GM23338 (cell line): ENCODE results near the gene GLI1.

Experiments
- CREB1 ChIP-seq: fragments of 250-450 bp; sonication (Bioruptor Pico); IDR thresholded peaks from 2 replicates; pipeline ENCODE4 v1.5.0; 2020; ENCODE audit warnings: low read depth, mild to moderate bottlenecking, moderate library complexity
- CTCF ChIP-seq, 2 experiments: fragments of 200-600 bp in 1 of 2; sonication (generic) in 1 of 2; conservative IDR thresholded peaks; 2 replicates each; pipeline versions ENCODE4 v1.5.1 to v1.6.1; 2016 to 2017; ENCODE audit warnings: antibody characterized with exemption in 2 of 2, low read depth in 2 of 2, mild to moderate bottlenecking in 2 of 2, moderate library complexity in 1 of 2
- EZH2 ChIP-seq: fragments of 200-600 bp; sonication (generic); IDR thresholded peaks from one replicate; pipeline ENCODE4 v1.8.0; 2017; ENCODE audit warnings: antibody characterized with exemption, mild to moderate bottlenecking, low read depth; ENCODE audit not compliant: unreplicated experiment
- EZH2phosphoT487 ChIP-seq: fragments of 200-600 bp; sonication (generic); IDR thresholded peaks from one replicate; pipeline ENCODE4 v1.8.1; 2018; ENCODE audit warnings: antibody characterized with exemption; ENCODE audit not compliant: unreplicated experiment
- JUNB ChIP-seq: IDR thresholded peaks from one replicate; pipeline ENCODE4 v1.6.1; 2016; ENCODE audit warnings: antibody characterized with exemption; ENCODE audit not compliant: unreplicated experiment
- NANOG ChIP-seq: IDR thresholded peaks from 2 replicates; pipeline ENCODE4 v1.6.1; 2016; ENCODE audit warnings: antibody characterized with exemption, borderline replicate concordance
- POLR2AphosphoS5 ChIP-seq: IDR thresholded peaks from 2 replicates; pipeline ENCODE4 v1.6.1; 2016; ENCODE audit warnings: antibody characterized with exemption, low read depth
- ZNF114 ChIP-seq: fragments of 250-450 bp; sonication (Bioruptor Pico); IDR thresholded peaks from 2 replicates; pipeline ENCODE4 v1.5.0; 2020; ENCODE audit warnings: mild to moderate bottlenecking, moderate library complexity
- TF ChIP-seq, protein P1 (sequence below): IDR thresholded peaks from one replicate; pipeline ENCODE4 v1.6.1; 2018; ENCODE audit warnings: antibody characterized with exemption; ENCODE audit not compliant: unreplicated experiment
- TF ChIP-seq, protein P2 (sequence below): IDR thresholded peaks from 2 replicates; pipeline ENCODE4 v1.6.1; 2016; ENCODE audit warnings: antibody characterized with exemption

DNA sequence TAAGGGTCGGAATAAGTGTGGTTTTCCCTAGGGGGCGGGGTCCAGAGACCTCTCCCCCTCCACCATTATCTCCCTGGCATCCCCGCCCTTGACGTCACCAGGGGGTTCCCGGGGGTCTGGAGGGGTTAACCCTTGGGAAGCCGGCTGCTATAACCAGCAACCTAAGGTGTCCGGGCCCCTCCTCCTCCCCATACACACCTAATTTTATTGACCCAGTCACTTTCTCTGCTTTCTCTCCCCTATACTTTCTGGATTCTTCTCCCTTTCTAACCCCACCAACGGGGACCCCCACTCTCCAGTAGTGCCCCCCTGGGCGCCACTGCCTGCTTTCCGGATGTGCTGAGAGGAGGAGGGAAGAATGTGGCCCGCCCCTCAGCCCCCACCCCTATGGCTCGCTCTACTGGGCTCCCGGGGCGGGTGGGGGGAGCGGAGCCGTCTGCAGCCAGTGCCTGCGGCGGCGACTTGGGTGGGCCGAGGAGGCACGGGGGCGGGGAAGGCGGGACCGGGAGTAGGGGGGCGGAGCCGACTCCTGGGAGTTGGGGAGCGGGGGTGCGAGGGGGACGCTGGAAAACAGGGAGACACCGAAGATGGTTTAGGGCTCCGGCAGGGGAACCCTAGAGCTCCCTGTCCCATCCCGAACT, 1.8 kb downstream of the GLI1 start:
- no peak for TF ChIP-seq CTCF (conservative IDR thresholded peaks at IDR 0.05; ENCODE audit: low read depth in 2 of 2)
- TF ChIP-seq, protein P1, sequence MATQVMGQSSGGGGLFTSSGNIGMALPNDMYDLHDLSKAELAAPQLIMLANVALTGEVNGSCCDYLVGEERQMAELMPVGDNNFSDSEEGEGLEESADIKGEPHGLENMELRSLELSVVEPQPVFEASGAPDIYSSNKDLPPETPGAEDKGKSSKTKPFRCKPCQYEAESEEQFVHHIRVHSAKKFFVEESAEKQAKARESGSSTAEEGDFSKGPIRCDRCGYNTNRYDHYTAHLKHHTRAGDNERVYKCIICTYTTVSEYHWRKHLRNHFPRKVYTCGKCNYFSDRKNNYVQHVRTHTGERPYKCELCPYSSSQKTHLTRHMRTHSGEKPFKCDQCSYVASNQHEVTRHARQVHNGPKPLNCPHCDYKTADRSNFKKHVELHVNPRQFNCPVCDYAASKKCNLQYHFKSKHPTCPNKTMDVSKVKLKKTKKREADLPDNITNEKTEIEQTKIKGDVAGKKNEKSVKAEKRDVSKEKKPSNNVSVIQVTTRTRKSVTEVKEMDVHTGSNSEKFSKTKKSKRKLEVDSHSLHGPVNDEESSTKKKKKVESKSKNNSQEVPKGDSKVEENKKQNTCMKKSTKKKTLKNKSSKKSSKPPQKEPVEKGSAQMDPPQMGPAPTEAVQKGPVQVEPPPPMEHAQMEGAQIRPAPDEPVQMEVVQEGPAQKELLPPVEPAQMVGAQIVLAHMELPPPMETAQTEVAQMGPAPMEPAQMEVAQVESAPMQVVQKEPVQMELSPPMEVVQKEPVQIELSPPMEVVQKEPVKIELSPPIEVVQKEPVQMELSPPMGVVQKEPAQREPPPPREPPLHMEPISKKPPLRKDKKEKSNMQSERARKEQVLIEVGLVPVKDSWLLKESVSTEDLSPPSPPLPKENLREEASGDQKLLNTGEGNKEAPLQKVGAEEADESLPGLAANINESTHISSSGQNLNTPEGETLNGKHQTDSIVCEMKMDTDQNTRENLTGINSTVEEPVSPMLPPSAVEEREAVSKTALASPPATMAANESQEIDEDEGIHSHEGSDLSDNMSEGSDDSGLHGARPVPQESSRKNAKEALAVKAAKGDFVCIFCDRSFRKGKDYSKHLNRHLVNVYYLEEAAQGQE, result no peak
- peak; percentile 3; the same call in 1 of the 2 replicates for TF ChIP-seq POLR2AphosphoS5
- TF ChIP-seq EZH2, result no peak
- peak; percentile 91 for TF ChIP-seq CREB1 (CRISPR knock-in tag)
- no peak for TF ChIP-seq JUNB
- TF ChIP-seq, protein P2, sequence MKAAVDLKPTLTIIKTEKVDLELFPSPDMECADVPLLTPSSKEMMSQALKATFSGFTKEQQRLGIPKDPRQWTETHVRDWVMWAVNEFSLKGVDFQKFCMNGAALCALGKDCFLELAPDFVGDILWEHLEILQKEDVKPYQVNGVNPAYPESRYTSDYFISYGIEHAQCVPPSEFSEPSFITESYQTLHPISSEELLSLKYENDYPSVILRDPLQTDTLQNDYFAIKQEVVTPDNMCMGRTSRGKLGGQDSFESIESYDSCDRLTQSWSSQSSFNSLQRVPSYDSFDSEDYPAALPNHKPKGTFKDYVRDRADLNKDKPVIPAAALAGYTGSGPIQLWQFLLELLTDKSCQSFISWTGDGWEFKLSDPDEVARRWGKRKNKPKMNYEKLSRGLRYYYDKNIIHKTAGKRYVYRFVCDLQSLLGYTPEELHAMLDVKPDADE, result no peak
- no peak for TF ChIP-seq EZH2phosphoT487
- no peak for TF ChIP-seq ZNF114 (CRISPR knock-in tag)
- no peak for TF ChIP-seq NANOG
